Head of caudate nucleus (tissue), 42 donors: ENCODE measurements around the gene COL13A1.

Source experiments
- DNase-seq, 42 donors: peaks; one replicate each; pipeline versions ENCODE4 v3.0.0 to v3.0.0-alpha.2; 2020 to 2021; ENCODE audit warnings: mixed read lengths in 7 of 42
- intact Hi-C: fragments of 100-400 bp; cut with DNase I; formaldehyde crosslinking; loops from one replicate; pipeline ENCODE4 v1.15.0; 2022

The COL13A1 gene

DNA sequence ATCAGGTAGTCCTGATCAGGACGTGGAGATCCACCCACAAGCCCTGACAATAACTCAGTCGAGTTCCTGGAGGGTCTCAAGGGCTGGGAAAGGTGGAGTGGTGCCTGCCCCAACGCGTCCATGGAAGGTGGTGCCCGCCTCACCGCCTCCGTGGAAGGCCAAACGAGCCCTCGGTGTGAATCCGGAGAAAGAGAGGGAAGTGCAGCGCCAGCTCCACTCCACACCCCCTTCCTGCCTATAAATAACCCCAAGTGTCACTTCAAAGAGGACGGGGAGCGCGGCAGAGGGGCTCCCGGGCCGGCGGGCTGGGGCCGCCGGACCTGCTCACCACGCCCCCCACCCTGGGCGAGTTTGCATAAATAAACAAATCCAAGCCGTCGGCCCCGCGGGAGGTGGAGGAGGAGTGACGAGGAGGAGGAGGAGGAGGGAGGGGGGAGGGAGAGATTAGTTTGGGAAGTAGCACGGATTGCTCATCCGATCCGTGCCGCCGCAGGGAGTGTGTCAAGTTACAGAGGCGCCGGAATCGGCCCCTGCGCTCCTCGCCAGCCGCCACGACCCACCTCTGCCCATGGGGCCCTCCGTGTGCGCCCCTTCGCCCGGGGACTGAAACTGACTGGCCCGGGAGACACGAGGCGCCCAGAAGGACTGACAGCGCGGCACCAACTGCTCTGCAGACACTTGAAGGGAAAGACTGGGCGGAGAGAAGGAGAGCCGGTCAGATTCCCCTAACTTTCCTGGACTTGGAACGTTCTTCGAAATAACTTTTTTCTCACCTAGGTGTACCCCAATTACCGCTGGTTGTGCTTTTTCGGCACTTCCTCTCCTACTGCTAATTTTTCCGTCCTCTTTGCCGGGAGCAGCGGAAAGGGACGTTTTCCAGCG is at the start of gene COL13A1:
TSS of gene COL13A1 (plus strand) at position 473 of the 882 bp plus-strand sequence. CDS start 518 bp downstream, outside the sequence.
- DNase-seq = peak in 17 of 42 donors; percentile 14 to 59 (median 28)
- intact Hi-C loops = no loop called here

DNA sequence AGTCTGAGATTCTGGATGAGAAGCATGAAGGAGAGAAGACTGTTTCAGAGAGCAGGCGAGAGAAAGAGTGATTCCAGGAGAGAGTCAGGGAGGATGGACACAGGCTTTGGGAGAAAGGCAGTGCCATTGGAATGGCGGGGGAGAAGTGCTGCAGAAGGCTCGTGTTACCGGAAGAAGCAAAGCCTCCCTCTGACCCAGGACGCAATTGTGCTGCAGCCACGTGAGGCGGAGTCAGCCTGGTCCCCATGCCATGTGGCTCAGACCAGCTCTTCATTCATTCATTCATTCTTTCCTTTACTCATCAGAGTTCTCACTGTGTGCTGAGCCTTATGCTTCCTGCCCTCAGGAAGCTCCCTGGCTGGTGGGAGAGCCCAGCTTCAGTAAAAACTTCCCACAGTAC is 49.2 kb upstream of the COL13A1 start:
- intact Hi-C loops = no loop called here
- DNase-seq = no peak

DNA sequence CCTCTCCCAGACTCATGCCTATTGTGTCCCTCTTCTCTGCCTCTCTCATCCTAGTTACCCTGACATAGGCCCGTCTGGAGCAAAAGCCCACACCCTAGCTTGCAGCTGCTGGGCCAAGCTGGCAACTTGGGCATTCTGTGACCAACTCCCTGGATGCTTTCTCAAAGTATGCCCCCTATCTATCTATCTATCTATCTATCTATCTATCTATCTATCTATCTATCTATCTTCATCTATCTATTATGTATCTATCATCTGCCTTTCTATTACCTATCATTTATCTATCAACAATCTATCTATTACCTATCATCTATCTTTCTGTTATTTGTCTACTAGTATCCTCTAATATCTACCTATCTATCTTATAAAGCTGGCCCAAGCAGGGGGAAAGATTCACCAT is 45.4 kb upstream of the COL13A1 start:
- no peak for DNase-seq

DNA sequence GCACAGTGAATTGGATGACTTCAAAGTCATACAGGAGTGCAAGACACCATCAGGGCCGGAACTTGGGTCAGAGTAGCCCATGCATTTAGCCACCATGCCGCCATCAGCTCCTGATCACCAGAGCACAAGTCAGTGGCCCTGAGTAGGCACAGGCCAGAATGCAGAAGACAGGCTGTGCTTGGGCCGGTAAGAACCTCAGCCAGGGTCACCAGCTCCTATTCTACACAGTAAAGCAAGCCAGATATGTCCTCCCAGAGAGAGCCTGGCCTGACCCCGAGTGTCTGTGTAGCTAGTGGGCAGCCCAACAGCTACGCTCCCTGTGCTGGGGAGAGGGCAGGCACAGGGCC is 44.5 kb upstream of the COL13A1 start:
- no peak for DNase-seq
- intact Hi-C loops = no loop called here

More for the DNA sequence above, 45.4 kb upstream of the COL13A1 start:
- intact Hi-C loops = no loop called here

DNA sequence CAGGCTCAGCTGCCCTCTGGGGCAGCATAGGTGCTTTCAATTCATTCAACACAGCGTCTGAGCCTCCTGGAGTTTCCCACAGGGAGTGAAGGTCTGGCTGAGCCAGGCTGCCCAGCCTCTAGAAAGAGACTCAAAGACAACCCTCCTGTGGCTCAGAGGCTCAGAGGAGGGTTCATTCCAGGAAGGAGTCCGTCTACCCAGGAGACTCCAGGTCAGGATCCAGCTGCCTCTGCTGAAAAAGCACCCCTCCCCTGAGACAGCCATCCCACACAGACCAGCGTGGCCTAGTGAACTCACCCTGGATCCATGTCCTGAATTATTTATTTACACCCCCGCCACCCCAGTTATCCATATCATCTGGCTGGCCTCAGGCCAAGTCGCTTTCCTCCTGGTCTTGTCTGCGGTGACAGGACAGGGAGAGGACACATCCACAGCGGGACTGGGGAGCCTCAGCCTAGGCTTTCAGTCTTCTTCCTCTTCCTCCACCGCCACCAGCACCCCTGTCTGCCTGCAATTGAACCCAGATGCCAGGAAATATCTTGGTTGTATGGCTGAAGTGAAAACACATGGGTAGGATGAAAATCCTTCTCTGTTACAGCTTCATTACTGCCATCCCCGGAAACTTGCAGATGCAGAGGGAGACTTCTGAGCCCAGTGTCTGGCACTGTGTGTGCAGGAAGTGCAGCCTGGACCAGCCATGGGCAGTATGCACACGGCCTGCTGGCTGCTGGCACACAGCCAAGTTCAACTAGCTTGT is 44.0 kb upstream of the COL13A1 start:
- DNase-seq = peak in 31 of 42 donors; percentile 12 to 71 (median 38)
- intact Hi-C loops = no loop called here

DNA sequence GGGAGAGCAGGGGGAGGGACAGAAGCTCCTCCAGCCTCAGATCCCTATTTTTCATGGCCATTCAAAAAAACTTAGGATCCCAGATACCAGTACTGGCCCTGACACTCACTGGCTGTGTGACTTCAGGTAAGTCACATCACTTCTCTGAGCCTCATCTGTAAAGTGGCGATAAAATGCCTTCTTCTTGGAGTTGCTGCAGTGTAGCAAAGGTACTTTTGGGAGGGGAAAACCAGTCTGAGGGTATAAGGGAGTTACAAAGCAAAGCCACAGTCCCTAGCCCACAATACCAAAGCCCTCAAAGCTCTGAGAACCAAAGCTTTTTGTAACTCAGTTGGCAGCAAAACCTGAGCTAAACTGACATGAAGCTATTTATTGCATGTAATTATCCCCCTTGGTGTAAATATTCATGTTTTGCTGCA is 43.4 kb upstream of the COL13A1 start:
- DNase-seq = no peak
- intact Hi-C loops = no loop called here

DNA sequence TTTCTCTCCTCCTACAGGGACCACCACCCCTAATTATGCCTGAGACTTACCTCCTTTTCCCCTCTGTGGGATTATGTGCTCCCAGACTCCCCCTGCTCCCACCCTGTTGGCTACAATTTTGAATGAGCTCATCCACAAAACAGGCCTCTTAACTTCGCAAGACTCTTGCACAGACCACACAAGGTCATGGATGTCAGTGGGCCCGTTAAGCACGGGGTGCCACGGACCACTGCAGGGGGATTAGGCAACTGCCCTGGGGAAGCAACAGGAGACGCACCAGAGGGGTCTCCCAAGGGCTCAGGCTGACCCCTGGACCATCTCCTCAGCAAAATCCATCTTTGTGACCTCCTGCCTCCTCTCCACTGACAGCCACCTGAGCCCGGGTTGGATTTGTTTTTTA is 42.1 kb upstream of the COL13A1 start:
- intact Hi-C loops = no loop called here
- no peak for DNase-seq

DNA sequence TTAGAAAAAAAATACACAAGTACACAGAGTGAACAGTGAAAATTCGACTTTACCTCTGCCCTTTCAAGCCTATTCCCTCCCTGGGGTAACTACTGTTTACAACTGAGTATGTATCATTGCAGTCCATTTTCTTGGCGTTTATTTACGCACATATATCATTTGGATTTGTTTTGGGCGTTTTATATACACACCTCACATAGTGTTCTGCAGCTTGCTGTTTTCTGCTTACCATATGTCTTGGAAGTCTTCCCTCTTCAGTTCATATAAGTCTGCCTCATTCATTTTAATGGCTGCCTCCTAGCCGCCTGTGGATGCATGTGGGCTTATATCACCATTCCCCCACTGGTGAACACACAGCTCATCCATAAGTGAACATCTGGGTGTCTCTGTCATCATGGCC is 41.6 kb upstream of the COL13A1 start:
- intact Hi-C loops = no loop called here
- no peak for DNase-seq

DNA sequence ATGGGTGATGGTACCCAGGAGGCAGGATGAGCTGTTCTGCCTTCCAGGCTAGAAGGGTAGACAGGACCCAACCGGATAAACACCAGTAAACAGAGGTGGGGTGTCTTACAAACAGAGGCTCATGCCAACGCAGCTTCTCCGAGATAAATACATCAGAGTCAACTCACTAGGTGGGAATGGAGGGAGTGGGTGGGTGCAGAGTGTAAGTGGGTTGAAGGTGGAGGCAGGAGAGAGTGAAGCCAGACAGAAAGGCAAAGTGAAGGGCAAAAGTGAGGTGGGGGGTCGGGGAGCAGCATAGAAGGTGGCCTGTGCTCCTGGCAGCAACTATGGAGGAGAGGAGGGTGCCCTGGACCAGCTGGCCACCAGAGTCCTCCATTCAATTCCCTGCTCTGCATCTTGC is 40.4 kb upstream of the COL13A1 start:
- no peak for DNase-seq
- intact Hi-C loops = no loop called here

DNA sequence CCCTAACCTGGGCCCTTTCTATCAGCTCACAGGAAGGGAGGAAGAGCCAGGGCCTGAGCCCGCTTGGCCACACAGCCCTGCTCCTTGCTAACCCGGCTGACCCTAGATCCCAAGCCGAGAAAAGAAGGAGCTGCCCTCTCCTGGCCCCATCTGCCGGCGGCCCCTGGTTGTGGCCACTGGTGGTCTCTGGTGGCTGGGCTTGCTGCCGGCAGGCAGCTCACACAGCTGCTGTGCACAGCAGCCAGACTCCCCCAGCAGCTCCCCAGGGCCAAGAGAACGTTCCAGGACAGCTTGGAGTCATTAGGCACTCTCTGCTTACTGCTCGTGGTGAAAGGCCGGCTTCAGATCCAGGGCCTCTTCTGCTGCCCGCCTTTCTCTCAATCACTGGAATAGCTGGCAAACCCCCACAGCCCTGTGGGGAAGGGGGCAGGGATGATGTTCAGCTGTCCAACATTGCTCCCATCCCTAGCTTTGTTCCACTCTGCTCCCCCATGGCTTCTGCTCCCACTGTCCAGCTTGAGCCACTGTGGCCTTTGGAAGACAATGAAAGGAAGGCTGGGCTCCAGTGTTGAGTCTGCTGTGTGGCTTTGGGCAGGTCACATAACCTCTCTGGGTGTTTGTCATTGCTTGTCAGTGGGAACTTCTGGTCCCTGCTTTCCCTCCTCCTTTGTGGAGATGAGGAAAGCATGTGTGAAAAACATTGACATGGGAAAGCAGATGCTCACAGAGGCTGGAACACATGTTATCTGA is 35.4 kb upstream of the COL13A1 start:
- no peak for DNase-seq
- intact Hi-C loops = no loop called here

DNA sequence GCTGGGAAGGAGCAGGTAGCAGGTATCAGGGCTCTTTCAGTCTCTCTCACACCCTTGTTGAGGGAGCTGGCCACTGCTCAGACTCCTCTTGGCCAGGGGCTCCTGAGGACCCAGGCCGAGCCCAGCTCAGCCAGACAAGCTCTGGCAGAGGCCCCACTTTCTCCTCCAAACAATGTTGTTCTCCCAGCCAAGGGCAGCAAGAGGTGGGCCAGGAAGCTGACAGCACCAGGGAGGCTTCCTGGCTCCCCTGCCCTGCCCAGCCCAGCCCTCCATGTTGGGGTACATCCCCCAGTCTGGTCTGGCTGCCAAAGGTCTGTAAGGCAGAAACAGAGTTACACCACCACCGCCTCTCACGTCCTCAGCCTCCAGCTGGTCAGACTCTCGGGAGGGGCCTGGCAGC is 33.9 kb upstream of the COL13A1 start:
- DNase-seq = no peak
- intact Hi-C loops = no loop called here

DNA sequence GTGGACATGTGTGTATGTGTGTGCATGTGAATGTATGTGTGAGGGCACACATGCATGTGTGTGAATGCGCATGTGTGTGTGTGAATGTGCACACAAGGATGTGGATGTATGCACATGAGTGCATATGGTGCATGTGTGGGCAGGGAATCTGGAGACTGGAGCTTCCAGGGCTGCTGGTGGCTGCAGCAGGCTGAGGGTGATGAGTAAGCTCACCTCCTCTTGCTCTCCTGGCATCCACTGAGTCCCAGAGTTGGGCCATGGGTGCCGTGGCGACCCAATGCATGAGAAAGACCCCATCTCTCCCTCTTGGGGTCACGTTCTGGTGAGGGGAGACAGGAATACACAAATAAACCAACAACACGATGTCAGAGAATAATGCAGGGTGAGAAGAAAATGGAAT is 33.3 kb upstream of the COL13A1 start:
- intact Hi-C loops = no loop called here
- no peak for DNase-seq

DNA sequence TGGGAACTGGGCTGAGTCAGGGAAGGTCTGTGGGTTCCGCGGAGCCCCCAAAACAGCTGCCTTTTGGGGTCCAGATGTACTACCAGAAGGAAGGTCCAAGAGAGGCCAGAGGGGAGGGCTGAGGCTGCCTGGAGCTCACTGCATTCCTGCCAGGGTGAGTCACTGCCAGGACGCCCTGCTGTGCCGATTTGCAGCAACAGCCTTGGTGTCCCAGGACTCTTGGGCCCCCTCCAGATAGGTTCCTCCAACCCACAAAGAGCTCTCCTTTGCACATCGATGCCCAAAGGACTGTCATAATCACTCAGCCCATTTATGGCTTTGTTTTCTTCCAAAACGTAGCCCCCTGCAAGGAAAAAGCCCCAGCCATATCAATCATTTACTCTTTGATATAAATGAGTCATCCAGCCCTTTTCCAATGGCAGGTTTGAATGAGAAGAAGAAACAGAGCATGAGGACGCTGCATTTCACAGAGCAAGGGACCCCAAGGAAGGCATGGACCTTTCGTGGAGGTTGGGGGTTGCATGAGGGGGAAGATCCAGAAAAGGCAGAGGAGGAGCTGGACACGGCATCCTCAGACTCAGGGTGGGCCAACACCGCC is 32.2 kb upstream of the COL13A1 start:
- peak in 4 of 42 donors; percentile 18 to 68 (median 28) for DNase-seq
- intact Hi-C loops = no loop called here

DNA sequence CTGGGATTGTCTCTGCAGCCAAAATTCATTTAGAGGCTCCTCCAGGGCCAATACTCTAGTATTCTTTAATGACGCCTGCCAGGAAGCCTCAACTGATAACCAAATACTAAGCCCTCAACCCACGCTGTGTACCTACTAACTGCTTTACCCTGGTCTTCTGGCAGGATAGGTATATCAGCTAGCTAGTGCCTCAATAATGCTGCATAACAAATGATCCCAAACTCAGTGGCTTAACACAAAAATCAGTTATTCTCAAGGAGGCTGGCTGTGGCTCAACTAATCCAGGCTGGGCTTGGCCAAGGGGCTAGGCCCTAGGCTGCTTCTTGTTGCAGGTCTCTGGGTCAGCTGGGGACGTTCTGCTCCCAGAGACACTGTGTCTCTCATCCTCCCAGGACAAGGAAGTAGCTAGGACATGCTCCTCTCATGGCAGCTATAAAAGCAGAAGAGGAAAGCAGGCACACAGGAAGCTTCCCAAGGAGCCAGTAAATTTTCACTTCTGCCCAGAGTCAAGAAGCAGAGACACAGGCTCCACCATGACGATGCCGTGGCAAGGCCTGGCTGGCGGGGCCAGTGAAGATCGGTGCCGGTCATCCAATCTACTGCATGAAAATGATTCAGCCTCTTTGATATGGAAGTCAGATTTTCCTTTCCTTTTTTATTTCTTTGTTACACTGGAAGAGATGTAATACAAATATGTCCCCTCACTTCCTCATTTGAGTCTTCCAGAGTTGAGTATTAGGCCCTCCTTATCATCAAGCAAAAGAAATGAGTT is 28.6 kb upstream of the COL13A1 start:
- intact Hi-C loops = no loop called here
- DNase-seq = no peak

DNA sequence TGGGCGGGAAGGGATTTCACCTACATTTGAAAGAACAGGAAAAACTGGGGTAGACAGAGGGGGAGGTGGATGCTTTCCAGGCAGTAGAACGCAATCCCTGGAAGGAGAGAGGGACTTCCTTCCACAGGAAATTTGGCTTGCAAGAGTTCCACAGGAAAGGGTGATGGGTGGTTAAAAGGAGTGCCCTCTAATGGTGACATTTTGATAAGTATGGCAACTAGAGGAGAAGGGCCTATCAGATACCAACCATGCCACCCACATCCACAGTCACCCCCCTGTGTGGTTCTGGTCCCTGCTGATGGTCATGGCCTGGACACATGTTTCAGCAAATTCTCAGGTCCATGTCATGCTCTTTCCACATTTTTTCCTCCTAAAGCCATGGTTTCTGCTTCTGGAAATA is 27.1 kb upstream of the COL13A1 start:
- DNase-seq = no peak
- intact Hi-C loops = no loop called here

DNA sequence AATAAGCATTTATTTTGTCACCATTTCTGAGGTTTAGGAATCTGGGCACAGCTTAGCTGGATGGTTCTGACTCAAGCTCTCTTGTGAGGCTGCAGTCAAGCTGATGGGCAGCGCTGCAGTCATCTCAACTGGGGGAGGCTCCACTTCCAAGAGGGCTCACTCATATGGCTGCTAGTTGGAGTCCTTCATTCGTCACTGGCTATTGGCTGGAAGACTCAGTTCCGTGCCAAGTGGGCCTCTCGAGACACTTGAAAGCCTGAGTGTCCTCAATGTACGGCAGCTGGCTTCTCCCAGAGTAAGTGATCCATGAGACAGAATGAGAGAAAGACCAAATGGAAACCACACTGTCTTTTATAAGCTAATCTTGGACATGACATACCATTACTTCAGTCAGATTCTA is 21.6 kb upstream of the COL13A1 start:
- intact Hi-C loops = no loop called here
- DNase-seq = no peak

DNA sequence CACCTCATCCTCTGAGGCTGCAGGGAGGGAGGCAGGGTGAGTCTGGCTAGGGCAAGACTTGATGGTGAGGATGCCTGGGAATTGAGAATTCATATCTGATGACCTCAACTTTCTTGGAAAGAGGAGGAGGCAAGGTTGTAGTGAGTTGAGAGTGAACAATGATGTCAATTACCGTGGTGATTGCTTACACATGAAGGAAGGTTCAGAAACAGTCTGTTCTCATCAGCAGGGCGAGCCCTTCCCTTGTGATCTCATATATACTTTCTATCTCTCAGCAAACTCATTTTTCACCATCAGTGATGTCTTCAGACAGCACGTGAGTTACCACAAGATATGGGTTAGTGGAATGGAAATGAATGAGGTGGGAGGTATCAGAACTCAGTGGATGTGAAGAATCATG is 20.1 kb upstream of the COL13A1 start:
- intact Hi-C loops = no loop called here
- no peak for DNase-seq

DNA sequence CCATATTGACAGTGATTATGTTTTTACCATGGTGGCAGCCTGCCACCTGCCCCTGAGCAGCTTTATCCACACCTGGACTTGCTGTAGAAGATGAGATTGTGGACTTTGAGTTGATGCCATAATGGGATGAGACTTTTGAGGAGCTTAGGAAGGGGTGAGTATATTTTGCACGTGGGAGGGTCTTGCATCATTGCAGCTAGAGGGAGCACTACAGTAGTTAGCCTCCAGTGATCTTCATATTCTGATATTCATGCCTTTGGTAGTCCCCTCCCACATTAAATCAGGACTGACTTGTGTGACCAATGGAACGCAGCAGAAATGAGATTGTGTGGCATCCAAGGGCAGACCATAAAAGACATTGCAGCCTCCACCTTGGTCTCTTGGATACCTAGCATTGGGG is 18.2 kb upstream of the COL13A1 start:
- DNase-seq = no peak
- intact Hi-C loops = no loop called here

DNA sequence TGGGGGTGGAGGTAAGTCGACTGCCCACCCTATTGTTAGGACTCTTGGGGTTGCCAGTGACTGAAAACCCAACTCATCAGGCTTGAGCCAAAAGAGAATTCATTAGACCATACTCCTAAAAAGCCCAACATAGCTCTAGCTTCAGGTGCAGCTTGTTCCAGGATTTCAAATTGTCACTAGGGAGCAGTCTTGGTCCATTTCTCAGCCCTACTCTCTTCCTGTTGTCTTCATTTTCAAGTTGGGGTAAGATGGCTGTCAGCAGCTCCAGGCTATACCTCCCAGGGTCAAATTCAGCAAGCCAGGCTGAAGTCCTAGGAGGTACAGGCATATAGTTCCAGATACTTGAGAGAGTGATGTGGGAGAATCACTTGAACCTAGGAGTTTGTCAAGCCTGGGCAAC is 14.9 kb upstream of the COL13A1 start:
- peak in 1 of 42 donors; percentile 14 for DNase-seq
- intact Hi-C loops = no loop called here
